Panc1 (cell line): ENCODE results near the gene GPR55. TPM values are rescaled to one million over a fixed set of nuclear protein-coding genes. Genes with fewer than 3 reads are reported as not detected.

Experiments used
- ATAC-seq: fragments of 200-7000 bp; cut with Tn5 transposase; 2 replicates; pipeline ENCODE4 v1.9.1; 2020; ENCODE audit warnings: mild to moderate bottlenecking, moderate library complexity
- BruUV-seq: library from RNA; stranded (reverse); fragments of 400-500 nt; replicated peaks from 2 replicates; lab custom pipeline; 2021; lab: Mats Ljungman, UMichigan
- CTCF ChIA-PET: fragments of 300-600 bp; sonication (Branson Sonifier 250); formaldehyde crosslinking; loops from one replicate; lab custom pipeline; 2022; ENCODE audit warnings: antibody characterized with exemption; lab: Charles Lee
- POLR2A ChIA-PET: fragments of 300-600 bp; sonication (Branson Sonifier 250); formaldehyde crosslinking; loops from one replicate; lab custom pipeline; 2022; ENCODE audit warnings: antibody characterized with exemption; lab: Charles Lee
- DNase-seq: peaks from one replicate; pipeline ENCODE4 v3.0.0-alpha.2; 2010; ENCODE audit warnings: low read depth, low spot score
- H3K27ac ChIP-seq: 2 replicates; pipeline ENCODE4 v1.5.1; 2011; ENCODE audit warnings: mild to moderate bottlenecking, low read length, inconsistent platforms
- H3K27me3 ChIP-seq: fragments of 200-500 bp; sonication (Bioruptor generic); 2 replicates; pipeline ENCODE4 v1.6.0; 2014; ENCODE audit warnings: low read length, inconsistent platforms; ENCODE audit not compliant: control insufficient read depth, insufficient read depth
- H3K36me3 ChIP-seq: fragments of 200-500 bp; sonication (Bioruptor generic); 2 replicates; pipeline ENCODE4 v1.5.1; 2014; ENCODE audit warnings: inconsistent platforms, mild to moderate bottlenecking, low read length, moderate library complexity; ENCODE audit not compliant: control insufficient read depth, insufficient read depth
- H3K4me1 ChIP-seq: 2 replicates; pipeline ENCODE4 v1.5.1; 2011; ENCODE audit warnings: inconsistent platforms, mild to moderate bottlenecking, low read length, moderate library complexity; ENCODE audit not compliant: control insufficient read depth, insufficient read depth
- H3K4me3 ChIP-seq, 2 experiments: 2 replicates each; pipeline ENCODE4 v1.5.1; 2011 to 2012; ENCODE audit warnings: low read depth in 2 of 2, low read length in 2 of 2, mild to moderate bottlenecking in 2 of 2, inconsistent platforms in 1 of 2, moderate library complexity in 1 of 2
- H3K9me3 ChIP-seq: fragments of 200-500 bp; sonication (Bioruptor generic); 2 replicates; pipeline ENCODE4 v1.5.1; 2014; ENCODE audit warnings: low read depth, mild to moderate bottlenecking, inconsistent platforms, low read length, moderate library complexity; ENCODE audit not compliant: control insufficient read depth, insufficient read depth
- CTCF ChIP-seq: fragments of 450-650 bp; IDR thresholded peaks from 2 replicates; pipeline ENCODE4 v1.5.1; 2017; ENCODE audit warnings: mild to moderate bottlenecking
- POLR2AphosphoS5 ChIP-seq: IDR thresholded peaks from 2 replicates; pipeline ENCODE4 v1.6.1; 2012; ENCODE audit warnings: mild to moderate bottlenecking, low read depth, low read length, moderate library complexity
- REST ChIP-seq, 2 experiments: IDR thresholded peaks; 2 replicates each; pipeline ENCODE4 v1.6.1; 2011 to 2012; ENCODE audit warnings: low read depth in 2 of 2, control low read depth in 1 of 2, low read length in 1 of 2, mild to moderate bottlenecking in 1 of 2, moderate library complexity in 1 of 2; ENCODE audit not compliant: insufficient read depth in 1 of 2
- SIN3A ChIP-seq: IDR thresholded peaks from 2 replicates; pipeline ENCODE4 v1.6.1; 2012; ENCODE audit warnings: low read depth, mild to moderate bottlenecking, low read length, moderate library complexity, borderline replicate concordance; ENCODE audit not compliant: insufficient read depth
- TCF7L2 ChIP-seq: IDR thresholded peaks from 2 replicates; pipeline ENCODE4 v1.6.1; 2011; ENCODE audit warnings: mild to moderate bottlenecking, low read depth, low read length, inconsistent platforms
- in situ Hi-C: cut with HindIII; loops from 2 replicates; pipeline ENCODE4 v1.10.0; 2016; ENCODE audit warnings: low sequenced_read_pairs, low pct_unique_long_range_greater_than_20kb
- intact Hi-C: fragments of 100-400 bp; cut with micrococcal nuclease; formaldehyde crosslinking; loops from one replicate; pipeline ENCODE4 v1.10.0; 2022; ENCODE audit not compliant: unreplicated experiment
- total RNA-seq: library from RNA; stranded (reverse); gene quantifications from one replicate; pipeline ENCODE4 v1.2.1, GENCODE V29; 2021; ENCODE audit not compliant: unreplicated experiment

The GPR55 gene
- total RNA-seq, 1 experiment from 2014 or later = 0.08 TPM

- Histone ChIP-seq H3K36me3 (no peaks in the 10 kb centered on the region), H3K27ac (no peak overlapping the region), H3K9me3 (no peaks in the 10 kb centered on the region), H3K4me3 (no peak overlapping the region), H3K27me3 (no peaks in the 10 kb centered on the region), H3K4me1 (peaks cover 45% of the 10 kb centered on the region)
- TF ChIP-seq CTCF (no peak), SIN3A (no peak), REST (IDR thresholded peaks at IDR 0.05; ENCODE audit: insufficient read depth in 1 of 2, low read depth in 2 of 2, low read length in 1 of 2) (no peak), TCF7L2 (no peak), POLR2AphosphoS5 (no peak)
- POLR2A ChIA-PET = no interaction called here
- DNase-seq (no peak), ATAC-seq (no peak)
- BruUV-seq = no TSS peak
- in situ Hi-C loops (no loop called here), intact Hi-C loops (no loop called here)
- CTCF ChIA-PET = no interaction called here
These were observed 52.7 kb downstream of the GPR55 start for GRCh38 chr2:230872151-230872967.

- ChIA-PET POLR2A (no interaction called here), CTCF (no interaction called here)
- Histone ChIP-seq H3K27ac (no peak overlapping the region), H3K4me1 (peaks cover 53% of the 10 kb centered on the region), H3K36me3 (no peaks in the 10 kb centered on the region), H3K9me3 (no peaks in the 10 kb centered on the region), H3K27me3 (no peaks in the 10 kb centered on the region), H3K4me3 (no peak overlapping the region)
- no peak for DNase-seq
- 0 out of 2 replicates have a peak, but pooled peaks have one; percentile 2 for ATAC-seq
- no TSS peak for BruUV-seq
- intact Hi-C loops = no loop called here
- in situ Hi-C loops = no loop called here
- no peak for TF ChIP-seq POLR2AphosphoS5
- TF ChIP-seq REST (IDR thresholded peaks at IDR 0.05; ENCODE audit: insufficient read depth in 1 of 2, low read depth in 2 of 2, low read length in 1 of 2) = no peak
- no peak for TF ChIP-seq CTCF
These were observed 53.5 kb downstream of the GPR55 start for GRCh38 chr2:230871361-230872150.
